ENCODE data around the gene ADGRE1. TPM values are rescaled to one million over a fixed set of nuclear protein-coding genes. Genes with fewer than 3 reads are reported as not detected.

ADGRE1 gene, protein sequence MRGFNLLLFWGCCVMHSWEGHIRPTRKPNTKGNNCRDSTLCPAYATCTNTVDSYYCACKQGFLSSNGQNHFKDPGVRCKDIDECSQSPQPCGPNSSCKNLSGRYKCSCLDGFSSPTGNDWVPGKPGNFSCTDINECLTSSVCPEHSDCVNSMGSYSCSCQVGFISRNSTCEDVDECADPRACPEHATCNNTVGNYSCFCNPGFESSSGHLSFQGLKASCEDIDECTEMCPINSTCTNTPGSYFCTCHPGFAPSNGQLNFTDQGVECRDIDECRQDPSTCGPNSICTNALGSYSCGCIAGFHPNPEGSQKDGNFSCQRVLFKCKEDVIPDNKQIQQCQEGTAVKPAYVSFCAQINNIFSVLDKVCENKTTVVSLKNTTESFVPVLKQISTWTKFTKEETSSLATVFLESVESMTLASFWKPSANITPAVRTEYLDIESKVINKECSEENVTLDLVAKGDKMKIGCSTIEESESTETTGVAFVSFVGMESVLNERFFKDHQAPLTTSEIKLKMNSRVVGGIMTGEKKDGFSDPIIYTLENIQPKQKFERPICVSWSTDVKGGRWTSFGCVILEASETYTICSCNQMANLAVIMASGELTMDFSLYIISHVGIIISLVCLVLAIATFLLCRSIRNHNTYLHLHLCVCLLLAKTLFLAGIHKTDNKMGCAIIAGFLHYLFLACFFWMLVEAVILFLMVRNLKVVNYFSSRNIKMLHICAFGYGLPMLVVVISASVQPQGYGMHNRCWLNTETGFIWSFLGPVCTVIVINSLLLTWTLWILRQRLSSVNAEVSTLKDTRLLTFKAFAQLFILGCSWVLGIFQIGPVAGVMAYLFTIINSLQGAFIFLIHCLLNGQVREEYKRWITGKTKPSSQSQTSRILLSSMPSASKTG
- not detected in 2 replicates for total RNA-seq

DNA sequence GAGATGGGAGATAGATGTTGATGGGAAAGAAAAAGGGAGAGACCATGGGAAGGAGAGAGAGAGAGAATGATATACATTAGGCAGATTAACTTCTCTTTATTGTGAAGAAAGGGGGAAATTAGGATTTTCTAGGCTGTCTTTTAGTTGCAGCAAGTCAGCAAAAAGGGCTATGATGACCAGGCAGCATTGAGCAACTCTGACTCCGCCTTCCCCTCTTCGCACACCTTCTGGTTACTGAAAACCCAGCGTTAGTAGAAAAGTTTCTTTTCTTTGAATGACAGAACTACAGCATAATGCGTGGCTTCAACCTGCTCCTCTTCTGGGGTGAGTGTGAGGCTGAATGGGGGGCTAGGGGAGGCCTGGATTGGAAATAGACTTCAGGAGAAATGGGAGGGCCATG is at the start of gene ADGRE1:
TSS of gene ADGRE1 (plus strand) at position 264 of the 400 bp plus-strand sequence. CDS start at position 294, 30 bp downstream.

Other genes with a start within 250 kb of the ADGRE1 start
- gene TNFSF14, start 217.4 kb upstream of the ADGRE1 start, total RNA-seq, result not detected in 2 replicates
- under 0.01 and 4.5 TPM in 2 replicates for gene C3, start 166.9 kb upstream of the ADGRE1 start, total RNA-seq
- gene GPR108, start 150.0 kb upstream of the ADGRE1 start, total RNA-seq, result 39.7 and 59.5 TPM in 2 replicates
- 30.5 and 35.8 TPM in 2 replicates for gene TRIP10, start 147.9 kb upstream of the ADGRE1 start, total RNA-seq
- gene SH2D3A, start 120.1 kb upstream of the ADGRE1 start, total RNA-seq, result 0.32 and 2.0 TPM in 2 replicates
- gene VAV1, start 114.9 kb upstream of the ADGRE1 start, total RNA-seq, result not detected in 2 replicates
- gene MBD3L2B, start 133.9 kb downstream of the ADGRE1 start, total RNA-seq, result 0.16 TPM in 1 of 2 replicates, not detected in the other
- gene MBD3L5, start 143.0 kb downstream of the ADGRE1 start, total RNA-seq, result not detected in 2 replicates
- not detected in 2 replicates for gene MBD3L4, start 152.6 kb downstream of the ADGRE1 start, total RNA-seq
- gene MBD3L2, start 161.7 kb downstream of the ADGRE1 start, total RNA-seq, result not detected in 2 replicates
- gene MBD3L3, start 171.1 kb downstream of the ADGRE1 start, total RNA-seq, result not detected in 2 replicates
- 9.1 and 16.3 TPM in 2 replicates for gene ZNF557, start 182.1 kb downstream of the ADGRE1 start, total RNA-seq

Measured in bladder microvascular endothelial cell (primary cell).